ENCODE measurements around the gene GNAQ. TPM values are rescaled to one million over a fixed set of nuclear protein-coding genes. Genes with fewer than 3 reads are reported as not detected.
A peak's percentile ranks its signal among the peaks of the same experiment; 100 is the strongest.

Gene GNAQ
- total and polyA plus RNA-seq, 8 donors = 55.5 to 95.5 (median 62.8) TPM

GRCh38 chr9:77830618-77831285 is 200.9 kb downstream of the GNAQ start:
- Histone ChIP-seq H3K27ac (no peak overlapping the region), H3K36me3 (no peaks in the 10 kb centered on the region), H3K4me1 (peaks cover 0 to 37% of the 10 kb centered on the region in 2 donors), H3K9me3 (no peaks in the 10 kb centered on the region), H3K27me3 (no peaks in the 10 kb centered on the region), H3K4me3 (no peak overlapping the region)
- no peak for DNase-seq
- intact Hi-C loops (cut with DNase I) = no loop called here
- no peak for ATAC-seq
- TF ChIP-seq CTCF (IDR thresholded peaks at IDR 0.05) = no peak

DNA sequence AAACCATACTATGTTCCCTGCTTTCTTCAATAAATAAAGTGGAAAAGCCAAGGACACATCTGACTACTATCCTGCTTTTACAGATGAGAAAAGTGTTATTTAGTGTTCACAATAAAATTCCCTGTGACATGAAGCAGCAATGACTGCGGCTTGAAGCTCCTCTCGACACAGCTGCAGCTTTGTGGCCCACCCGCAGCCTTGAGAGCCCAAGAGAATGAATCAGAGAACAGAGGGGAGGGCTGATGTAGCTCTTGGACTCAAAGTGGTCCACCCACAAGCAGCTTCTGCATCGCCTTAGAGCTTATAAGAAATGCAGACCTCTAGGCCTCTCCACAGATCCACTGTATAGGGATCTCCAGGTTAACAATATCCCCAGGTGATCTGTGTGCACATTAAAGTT is 202.2 kb downstream of the GNAQ start:
- Histone ChIP-seq H3K4me3 (no peak overlapping the region), H3K4me1 (peaks cover 0 to 30% of the 10 kb centered on the region in 2 donors), H3K27ac (no peak overlapping the region), H3K27me3 (no peaks in the 10 kb centered on the region), H3K9me3 (no peaks in the 10 kb centered on the region), H3K36me3 (no peaks in the 10 kb centered on the region)
- intact Hi-C loops (cut with DNase I) = no loop called here
- no peak for TF ChIP-seq CTCF (IDR thresholded peaks at IDR 0.05)
- DNase-seq (no peak), ATAC-seq (no peak)

DNA sequence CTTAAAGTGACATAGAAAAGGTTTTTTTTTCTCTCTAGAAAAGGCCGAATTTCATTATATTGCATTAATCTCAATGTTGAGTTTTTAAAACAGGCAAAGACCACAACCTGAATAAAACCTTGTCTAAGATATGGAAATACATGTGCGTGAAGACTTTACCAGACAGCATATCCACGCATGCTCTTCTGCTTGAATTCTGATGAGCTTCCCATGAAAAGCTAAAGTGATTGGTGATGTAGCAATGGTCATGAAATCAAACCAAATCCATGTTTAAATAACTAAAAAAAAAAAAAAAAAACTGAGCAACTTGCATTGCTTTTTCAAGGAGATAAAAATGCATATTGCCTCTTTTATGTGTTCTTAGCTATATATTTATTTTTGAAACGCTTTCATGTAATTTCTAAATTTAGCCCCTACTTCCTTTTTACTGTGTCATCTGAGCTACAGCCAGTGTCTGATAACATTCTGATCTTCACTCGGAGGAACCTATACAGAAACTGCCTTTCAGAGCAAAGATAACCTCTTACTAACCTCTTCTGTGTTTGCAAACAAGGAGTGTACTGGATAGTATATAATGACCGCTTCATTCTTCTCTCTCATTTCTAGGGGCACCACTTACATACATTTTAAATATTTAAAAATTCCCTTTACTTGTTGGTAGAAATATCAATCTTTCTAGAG is 204.4 kb downstream of the GNAQ start:
- peak overlapping the region in 1 of 2 donors; percentile 16 for H3K27ac ChIP-seq
- no peaks in the 10 kb centered on the region for H3K36me3 ChIP-seq
- intact Hi-C loops (cut with DNase I) = no loop called here
- no peak for TF ChIP-seq CTCF (IDR thresholded peaks at IDR 0.05)
- no peaks in the 10 kb centered on the region for H3K27me3 ChIP-seq
- peaks cover 0 to 19% of the 10 kb centered on the region in 2 donors for H3K4me1 ChIP-seq
- DNase-seq (no peak), ATAC-seq (peak; percentile 26)
- no peak overlapping the region for H3K4me3 ChIP-seq
- H3K9me3 ChIP-seq = no peaks in the 10 kb centered on the region

DNA sequence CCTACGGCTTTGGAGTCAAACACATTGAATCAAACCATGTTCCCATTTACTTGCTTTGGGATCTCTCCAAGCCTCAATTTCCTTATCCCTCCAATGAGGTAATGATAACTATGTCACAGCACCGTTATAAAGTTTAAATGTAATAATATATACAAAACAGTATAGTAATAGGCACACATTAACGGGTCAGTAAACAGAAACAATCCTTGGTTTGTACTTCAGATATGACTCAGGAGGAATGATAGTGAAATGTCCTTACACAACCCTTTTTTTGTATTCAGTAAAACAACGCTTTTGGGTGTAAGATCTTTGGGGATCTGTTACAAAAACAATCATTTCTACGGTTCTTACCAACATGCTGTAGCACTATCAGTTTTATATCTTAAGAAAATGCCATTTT is 205.0 kb downstream of the GNAQ start:
- ATAC-seq (no peak), DNase-seq (no peak)
- Histone ChIP-seq H3K4me3 (no peak overlapping the region), H3K27me3 (no peaks in the 10 kb centered on the region), H3K27ac (no peak overlapping the region), H3K4me1 (peaks cover 0 to 18% of the 10 kb centered on the region in 2 donors), H3K9me3 (no peaks in the 10 kb centered on the region), H3K36me3 (no peaks in the 10 kb centered on the region)
- intact Hi-C loops (cut with DNase I) = no loop called here
- no peak for TF ChIP-seq CTCF (IDR thresholded peaks at IDR 0.05)

DNA sequence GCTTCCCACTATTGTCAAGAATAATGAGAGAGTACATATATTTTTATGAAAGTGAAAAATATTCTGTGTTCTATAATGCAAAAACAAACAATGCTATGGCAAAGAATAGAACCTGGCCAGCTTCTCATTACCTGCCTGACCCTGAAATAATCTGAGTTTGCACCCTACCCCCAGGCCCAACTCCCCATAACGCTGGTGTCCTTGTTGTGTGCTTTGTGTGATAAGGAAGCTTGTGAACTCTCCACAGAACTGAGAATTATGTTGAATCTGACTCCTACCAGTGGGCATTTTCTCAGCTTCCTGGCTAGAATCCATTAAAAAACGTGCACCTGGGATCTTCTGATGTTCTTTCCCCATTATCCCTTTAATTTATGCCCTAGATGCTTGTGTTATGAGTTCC is 205.5 kb downstream of the GNAQ start:
- no peaks in the 10 kb centered on the region for H3K36me3 ChIP-seq
- H3K4me1 ChIP-seq = peaks cover 0 to 13% of the 10 kb centered on the region in 2 donors
- no peak overlapping the region for H3K27ac ChIP-seq
- H3K4me3 ChIP-seq = no peak overlapping the region
- ATAC-seq = no peak
- no peaks in the 10 kb centered on the region for H3K9me3 ChIP-seq
- DNase-seq = no peak
- no peaks in the 10 kb centered on the region for H3K27me3 ChIP-seq
- intact Hi-C loops (cut with DNase I) = no loop called here
- TF ChIP-seq CTCF (IDR thresholded peaks at IDR 0.05) = no peak
